Measurements from ENCODE around the gene OR10S1.

DNA sequence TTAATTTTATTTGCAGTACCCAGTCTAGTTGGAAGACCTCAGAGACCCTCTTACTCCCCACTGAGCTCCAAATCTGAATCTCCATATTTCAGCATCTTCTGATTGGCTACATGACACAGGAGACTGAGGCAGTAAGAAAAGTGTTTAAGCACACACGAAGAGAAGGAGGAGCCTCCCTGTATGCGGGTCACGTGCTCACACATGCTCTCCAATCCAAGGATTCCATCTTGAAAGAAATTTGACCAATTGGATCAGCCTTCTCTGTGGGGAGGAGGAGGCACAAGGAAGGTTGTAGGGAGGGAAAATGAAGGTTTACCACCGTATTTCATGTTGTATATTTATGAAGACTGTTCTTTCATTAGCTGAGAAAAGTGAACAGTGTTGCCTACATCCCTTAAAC is 35.2 kb downstream of the OR10S1 start:
- TF ChIP-seq CEBPB (IDR thresholded peaks at IDR 0.05) (no peak), YY1 (IDR thresholded peaks at IDR 0.05; ENCODE audit: low read depth) (no peak), ZBTB7A (IDR thresholded peaks at IDR 0.05; ENCODE audit: low read depth) (no peak), EP300 (IDR thresholded peaks at IDR 0.05; ENCODE audit: borderline replicate concordance) (no peak), RAD21 (IDR thresholded peaks at IDR 0.05; ENCODE audit: low read depth) (no peak), EGR1 (IDR thresholded peaks at IDR 0.05) (no peak), TAF1 (IDR thresholded peaks at IDR 0.05; ENCODE audit: low read depth) (no peak), NFIC (IDR thresholded peaks at IDR 0.05) (no peak), FOXM1 (IDR thresholded peaks at IDR 0.05; ENCODE audit: borderline replicate concordance, low read depth) (no peak), TEAD4 (IDR thresholded peaks at IDR 0.05) (no peak), TCF12 (IDR thresholded peaks at IDR 0.05; ENCODE audit: low read depth) (no peak)
- TF ChIP-seq, protein P1, sequence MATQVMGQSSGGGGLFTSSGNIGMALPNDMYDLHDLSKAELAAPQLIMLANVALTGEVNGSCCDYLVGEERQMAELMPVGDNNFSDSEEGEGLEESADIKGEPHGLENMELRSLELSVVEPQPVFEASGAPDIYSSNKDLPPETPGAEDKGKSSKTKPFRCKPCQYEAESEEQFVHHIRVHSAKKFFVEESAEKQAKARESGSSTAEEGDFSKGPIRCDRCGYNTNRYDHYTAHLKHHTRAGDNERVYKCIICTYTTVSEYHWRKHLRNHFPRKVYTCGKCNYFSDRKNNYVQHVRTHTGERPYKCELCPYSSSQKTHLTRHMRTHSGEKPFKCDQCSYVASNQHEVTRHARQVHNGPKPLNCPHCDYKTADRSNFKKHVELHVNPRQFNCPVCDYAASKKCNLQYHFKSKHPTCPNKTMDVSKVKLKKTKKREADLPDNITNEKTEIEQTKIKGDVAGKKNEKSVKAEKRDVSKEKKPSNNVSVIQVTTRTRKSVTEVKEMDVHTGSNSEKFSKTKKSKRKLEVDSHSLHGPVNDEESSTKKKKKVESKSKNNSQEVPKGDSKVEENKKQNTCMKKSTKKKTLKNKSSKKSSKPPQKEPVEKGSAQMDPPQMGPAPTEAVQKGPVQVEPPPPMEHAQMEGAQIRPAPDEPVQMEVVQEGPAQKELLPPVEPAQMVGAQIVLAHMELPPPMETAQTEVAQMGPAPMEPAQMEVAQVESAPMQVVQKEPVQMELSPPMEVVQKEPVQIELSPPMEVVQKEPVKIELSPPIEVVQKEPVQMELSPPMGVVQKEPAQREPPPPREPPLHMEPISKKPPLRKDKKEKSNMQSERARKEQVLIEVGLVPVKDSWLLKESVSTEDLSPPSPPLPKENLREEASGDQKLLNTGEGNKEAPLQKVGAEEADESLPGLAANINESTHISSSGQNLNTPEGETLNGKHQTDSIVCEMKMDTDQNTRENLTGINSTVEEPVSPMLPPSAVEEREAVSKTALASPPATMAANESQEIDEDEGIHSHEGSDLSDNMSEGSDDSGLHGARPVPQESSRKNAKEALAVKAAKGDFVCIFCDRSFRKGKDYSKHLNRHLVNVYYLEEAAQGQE (IDR thresholded peaks at IDR 0.05; ENCODE audit: low read depth): no peak
- TF ChIP-seq, protein P2, sequence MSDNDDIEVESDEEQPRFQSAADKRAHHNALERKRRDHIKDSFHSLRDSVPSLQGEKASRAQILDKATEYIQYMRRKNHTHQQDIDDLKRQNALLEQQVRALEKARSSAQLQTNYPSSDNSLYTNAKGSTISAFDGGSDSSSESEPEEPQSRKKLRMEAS (IDR thresholded peaks at IDR 0.05): no peak

Measured in Ishikawa (cell line).